Activated CD8-positive, alpha-beta T cell treated with anti-CD3 and anti-CD28 coated beads for 36 hours (primary cell): Measurements from ENCODE around the gene IKZF4. TPM values are rescaled to one million over a fixed set of nuclear protein-coding genes. Genes with fewer than 3 reads are reported as not detected.

Experiments used
- ATAC-seq: fragments of 200-7000 bp; cut with Tn5 transposase; one replicate; pipeline ENCODE4 v1.10.0; 2021; ENCODE audit warnings: mild to moderate bottlenecking, moderate library complexity
- CTCF ChIA-PET: fragments of 350-600 bp; sonication (Branson Sonifier 250); formaldehyde crosslinking; loops from one replicate; lab custom pipeline; 2021; ENCODE audit warnings: antibody characterized with exemption; lab: Charles Lee
- POLR2A ChIA-PET: fragments of 350-600 bp; sonication (Branson Sonifier 250); formaldehyde crosslinking; loops from one replicate; lab custom pipeline; 2021; ENCODE audit warnings: antibody characterized with exemption; lab: Charles Lee
- DNase-seq: peaks from one replicate; pipeline ENCODE4 v3.0.0-alpha.2; 2020
- H3K27ac Mint-ChIP-seq: one replicate; pipeline ENCODE4 v1.8.0; 2021; ENCODE audit warnings: mild to moderate bottlenecking, mixed read lengths
- H3K27me3 Mint-ChIP-seq: one replicate; pipeline ENCODE4 v1.8.0; 2021; ENCODE audit warnings: mixed read lengths
- H3K36me3 Mint-ChIP-seq: one replicate; pipeline ENCODE4 v1.8.0; 2021; ENCODE audit warnings: low read depth, mixed read lengths
- H3K4me1 Mint-ChIP-seq: one replicate; pipeline ENCODE4 v1.8.0; 2021; ENCODE audit warnings: low read depth, mixed read lengths
- H3K4me3 Mint-ChIP-seq: one replicate; pipeline ENCODE4 v1.8.0; 2021; ENCODE audit warnings: mild to moderate bottlenecking, moderate library complexity, mixed read lengths
- H3K9me3 Mint-ChIP-seq: one replicate; pipeline ENCODE4 v1.8.0; 2021; ENCODE audit warnings: mixed read lengths
- intact Hi-C: fragments of 100-400 bp; cut with micrococcal nuclease; formaldehyde crosslinking; loops from one replicate; pipeline ENCODE4 v1.10.0; 2022
- total RNA-seq, 2 experiments: library from RNA; stranded (reverse); gene quantifications; one replicate each; pipeline ENCODE4 v1.2.3, GENCODE V29; 2021
- TF ChIP-seq, protein P1 (sequence below): fragments of 200-600 bp; IDR thresholded peaks from one replicate; pipeline ENCODE4 v1.8.0; 2022; ENCODE audit warnings: antibody characterized with exemption, mild to moderate bottlenecking

The IKZF4 gene
- total RNA-seq, 2 experiments from 2014 or later: 20.5 to 20.8 TPM

DNA sequence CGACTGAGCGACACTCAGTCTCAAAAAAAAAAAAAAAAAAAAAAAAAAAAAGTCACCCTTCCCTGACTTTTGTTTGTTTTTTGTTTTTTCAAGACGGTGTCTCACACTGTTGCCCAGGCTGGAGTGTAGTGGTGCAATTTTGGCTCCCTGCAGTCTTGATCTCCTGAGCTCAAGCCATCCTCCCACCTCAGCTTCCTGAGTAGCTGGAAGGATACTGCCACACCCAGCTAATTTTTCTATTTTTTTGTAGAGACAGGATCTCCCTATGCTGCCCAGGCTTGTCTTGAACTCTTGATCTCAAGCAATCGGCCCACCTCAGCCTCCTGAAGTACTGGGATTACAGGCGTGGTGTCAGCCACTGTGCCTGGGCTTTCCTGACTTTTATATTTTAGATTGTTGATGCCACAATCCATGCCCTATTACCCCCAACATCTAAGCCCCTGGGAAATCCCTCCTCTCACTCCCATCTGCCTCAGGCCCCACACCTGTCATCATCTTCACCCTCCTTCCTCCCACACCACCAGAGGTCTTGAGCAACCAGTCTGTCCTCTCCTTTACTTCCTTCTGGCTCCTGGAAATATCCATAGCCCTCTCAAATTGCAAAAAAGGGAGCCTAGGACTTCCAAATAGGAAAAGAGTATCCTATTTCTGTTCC lies 7.8 kb downstream of the IKZF4 start:
- peaks cover 64% of the 10 kb centered on the region for H3K36me3 Mint-ChIP-seq
- ATAC-seq: no peak
- DNase-seq: no peak
- H3K9me3 Mint-ChIP-seq: no peaks in the 10 kb centered on the region
- H3K4me1 Mint-ChIP-seq: peaks cover 40% of the 10 kb centered on the region
- H3K4me3 Mint-ChIP-seq: no peak overlapping the region
- ChIA-PET CTCF (interaction anchor here (0.9 to 4.2 kb wide), 18 partner anchors 10 to 290 kb away, joined by 3 to 88 read pairs (median 10); partner anchors contain the start of genes IKZF4, PA2G4, RAB5B and SUOX), POLR2A (no interaction called here)
- TF ChIP-seq, protein P1, sequence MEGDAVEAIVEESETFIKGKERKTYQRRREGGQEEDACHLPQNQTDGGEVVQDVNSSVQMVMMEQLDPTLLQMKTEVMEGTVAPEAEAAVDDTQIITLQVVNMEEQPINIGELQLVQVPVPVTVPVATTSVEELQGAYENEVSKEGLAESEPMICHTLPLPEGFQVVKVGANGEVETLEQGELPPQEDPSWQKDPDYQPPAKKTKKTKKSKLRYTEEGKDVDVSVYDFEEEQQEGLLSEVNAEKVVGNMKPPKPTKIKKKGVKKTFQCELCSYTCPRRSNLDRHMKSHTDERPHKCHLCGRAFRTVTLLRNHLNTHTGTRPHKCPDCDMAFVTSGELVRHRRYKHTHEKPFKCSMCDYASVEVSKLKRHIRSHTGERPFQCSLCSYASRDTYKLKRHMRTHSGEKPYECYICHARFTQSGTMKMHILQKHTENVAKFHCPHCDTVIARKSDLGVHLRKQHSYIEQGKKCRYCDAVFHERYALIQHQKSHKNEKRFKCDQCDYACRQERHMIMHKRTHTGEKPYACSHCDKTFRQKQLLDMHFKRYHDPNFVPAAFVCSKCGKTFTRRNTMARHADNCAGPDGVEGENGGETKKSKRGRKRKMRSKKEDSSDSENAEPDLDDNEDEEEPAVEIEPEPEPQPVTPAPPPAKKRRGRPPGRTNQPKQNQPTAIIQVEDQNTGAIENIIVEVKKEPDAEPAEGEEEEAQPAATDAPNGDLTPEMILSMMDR: no peak
- no peaks in the 10 kb centered on the region for H3K27me3 Mint-ChIP-seq
- peak overlapping the region; percentile 69 for H3K27ac Mint-ChIP-seq
- intact Hi-C loops: loop anchor here (2.0 kb wide), 1 partner anchor 32 kb away; the partner anchor contains the start of gene SUOX

DNA sequence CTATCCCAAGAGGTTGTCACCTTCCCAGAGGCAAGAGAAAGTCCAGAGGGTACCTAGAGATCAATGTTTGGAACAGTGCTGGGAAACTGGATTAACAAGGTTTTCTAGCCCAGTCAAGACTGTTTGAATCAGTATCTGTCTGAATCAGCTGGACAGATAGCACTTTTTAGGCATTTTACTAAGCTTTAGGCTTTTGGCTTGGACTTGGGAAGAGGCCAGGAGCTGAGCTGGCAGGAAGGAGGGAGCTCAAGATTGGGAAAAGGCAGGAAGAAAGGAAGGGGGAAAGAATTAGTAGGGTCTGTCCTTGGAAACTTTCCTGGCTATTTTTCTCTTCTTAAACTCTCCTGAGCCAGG lies 8.3 kb downstream of the IKZF4 start:
- H3K27ac Mint-ChIP-seq: peak overlapping the region; percentile 69

DNA sequence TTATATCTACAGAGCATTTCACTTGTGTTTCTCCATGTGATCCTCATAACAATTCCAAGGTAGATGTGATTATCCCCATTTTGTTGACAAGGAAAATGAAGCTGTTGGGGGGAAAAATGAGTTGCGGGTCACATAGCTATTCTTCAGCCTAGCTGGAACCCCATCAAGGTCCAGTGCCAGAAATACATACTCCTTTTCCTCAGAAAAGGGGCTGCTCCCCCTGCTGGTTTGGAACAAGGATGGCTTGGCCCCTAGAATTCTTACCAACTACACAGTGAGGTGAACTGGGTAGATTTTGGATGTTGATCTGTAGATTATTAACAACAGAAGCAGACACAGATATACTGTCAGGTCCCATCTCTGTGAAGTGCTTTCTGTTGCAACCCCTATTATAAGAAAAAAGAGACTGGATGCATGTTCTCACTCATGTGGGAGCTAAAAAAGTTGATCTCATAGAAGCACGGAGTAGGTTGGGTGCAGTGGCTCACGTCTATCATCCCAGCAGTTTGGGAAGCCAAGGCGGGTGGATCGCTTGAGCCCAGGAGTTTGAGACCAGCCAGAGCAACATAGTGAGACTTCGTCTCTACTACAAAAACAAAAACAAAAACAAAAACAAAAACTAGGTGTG lies 8.9 kb downstream of the IKZF4 start:
- no peak overlapping the region for H3K4me3 Mint-ChIP-seq
- DNase-seq (peak; percentile 51), ATAC-seq (peak; percentile 34)
- H3K27me3 Mint-ChIP-seq: no peaks in the 10 kb centered on the region
- H3K36me3 Mint-ChIP-seq: peaks cover 67% of the 10 kb centered on the region
- H3K27ac Mint-ChIP-seq: peak overlapping the region; percentile 80
- intact Hi-C loops: loop anchor here (2.0 kb wide), 1 partner anchor 33 kb away; the partner anchor contains the start of gene SUOX
- H3K4me1 Mint-ChIP-seq: peaks cover 47% of the 10 kb centered on the region
- ChIA-PET CTCF (interaction anchor here (0.7 to 4.2 kb wide), 26 partner anchors 10 to 296 kb away, joined by 3 to 88 read pairs (median 10); partner anchors contain the start of genes IKZF4, PA2G4, RAB5B and SUOX), POLR2A (interaction anchor here (0.8 to 1.4 kb wide), 2 partner anchors 55 to 300 kb away, joined by 3 to 4 read pairs; partner anchors contain the start of gene RAB5B)
- no peaks in the 10 kb centered on the region for H3K9me3 Mint-ChIP-seq
- TF ChIP-seq, protein P1: peak; percentile 69

More for the DNA sequence above, 8.3 kb downstream of the IKZF4 start:
- no peak for DNase-seq
- intact Hi-C loops: loop anchor here (2.0 kb wide), 1 partner anchor 32 kb away; the partner anchor contains the start of gene SUOX
- CTCF ChIA-PET: interaction anchor here (0.7 to 4.2 kb wide), 26 partner anchors 10 to 295 kb away, joined by 3 to 88 read pairs (median 10); partner anchors contain the start of genes IKZF4, PA2G4, RAB5B and SUOX
- Mint-ChIP-seq H3K4me3 (no peak overlapping the region), H3K27me3 (no peaks in the 10 kb centered on the region), H3K9me3 (no peaks in the 10 kb centered on the region), H3K4me1 (peaks cover 41% of the 10 kb centered on the region), H3K36me3 (peaks cover 63% of the 10 kb centered on the region)
- TF ChIP-seq, protein P1: no peak
- ATAC-seq: no peak
- POLR2A ChIA-PET: interaction anchor here (1.4 kb wide), 1 partner anchor 55 kb away, joined by 4 read pairs; the partner anchor contains the start of gene RAB5B

DNA sequence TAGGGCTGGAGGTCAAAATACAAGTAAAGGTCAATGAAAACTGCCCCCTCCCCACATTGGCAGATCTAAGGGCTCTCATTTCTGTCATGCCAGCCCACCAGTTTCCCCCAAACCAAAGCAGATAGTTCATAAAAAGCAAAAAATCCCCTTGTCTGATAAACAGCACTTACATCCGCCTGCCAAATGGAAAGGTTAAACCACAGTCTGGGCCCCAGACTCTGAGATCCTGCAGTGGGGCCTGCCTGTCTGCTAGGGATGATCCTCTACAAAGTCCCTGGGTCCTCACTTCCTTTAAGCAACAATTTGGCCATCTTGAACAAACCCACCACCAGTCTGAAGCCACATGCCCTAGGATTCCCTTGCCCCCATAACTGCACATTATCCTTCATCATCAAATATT lies 11.1 kb downstream of the IKZF4 start:
- Mint-ChIP-seq H3K36me3 (peaks cover 66% of the 10 kb centered on the region), H3K4me1 (peaks cover 61% of the 10 kb centered on the region), H3K27me3 (no peaks in the 10 kb centered on the region), H3K4me3 (peak overlapping the region; percentile 28), H3K9me3 (no peaks in the 10 kb centered on the region), H3K27ac (peak overlapping the region; percentile 89)
- peak; percentile 76 for DNase-seq
- peak; percentile 60 for ATAC-seq
- ChIA-PET CTCF (interaction anchor here (4.2 kb wide), 1 partner anchor 36 kb away, joined by 18 read pairs; no protein-coding TSS in a partner anchor), POLR2A (no interaction called here)
- TF ChIP-seq, protein P1: no peak
- intact Hi-C loops: no loop called here
